SH-SY5Y (cell line): ENCODE measurements around the gene FHAD1.

Experiments
- GATA2 ChIP-seq: IDR thresholded peaks from 2 replicates; pipeline ENCODE4 v1.6.1; 2011; ENCODE audit warnings: mild to moderate bottlenecking, low read depth, low read length
- GATA3 ChIP-seq: IDR thresholded peaks from 2 replicates; pipeline ENCODE4 v1.6.1; 2011; ENCODE audit warnings: low read depth, mild to moderate bottlenecking, low read length, moderate library complexity

GRCh38 chr1:15229707-15230131 is 17.3 kb upstream of the FHAD1 start:
- TF ChIP-seq GATA3 = no peak
- TF ChIP-seq GATA2 = no peak
